22Rv1 (cell line): Measurements from ENCODE around the gene DNPEP.

Source experiments
- ZFX ChIP-seq: fragments of 450-650 bp; IDR thresholded peaks from 2 replicates; pipeline ENCODE4 v1.6.1; 2017; ENCODE audit warnings: antibody characterized with exemption, borderline replicate concordance
- TF ChIP-seq, protein P1 (sequence below): fragments of 450-650 bp; IDR thresholded peaks from 2 replicates; pipeline ENCODE4 v1.5.1; 2017; ENCODE audit warnings: mild to moderate bottlenecking

GRCh38 chr2:219398721-219399363 is 11.1 kb upstream of the DNPEP start:
- TF ChIP-seq, protein P1, sequence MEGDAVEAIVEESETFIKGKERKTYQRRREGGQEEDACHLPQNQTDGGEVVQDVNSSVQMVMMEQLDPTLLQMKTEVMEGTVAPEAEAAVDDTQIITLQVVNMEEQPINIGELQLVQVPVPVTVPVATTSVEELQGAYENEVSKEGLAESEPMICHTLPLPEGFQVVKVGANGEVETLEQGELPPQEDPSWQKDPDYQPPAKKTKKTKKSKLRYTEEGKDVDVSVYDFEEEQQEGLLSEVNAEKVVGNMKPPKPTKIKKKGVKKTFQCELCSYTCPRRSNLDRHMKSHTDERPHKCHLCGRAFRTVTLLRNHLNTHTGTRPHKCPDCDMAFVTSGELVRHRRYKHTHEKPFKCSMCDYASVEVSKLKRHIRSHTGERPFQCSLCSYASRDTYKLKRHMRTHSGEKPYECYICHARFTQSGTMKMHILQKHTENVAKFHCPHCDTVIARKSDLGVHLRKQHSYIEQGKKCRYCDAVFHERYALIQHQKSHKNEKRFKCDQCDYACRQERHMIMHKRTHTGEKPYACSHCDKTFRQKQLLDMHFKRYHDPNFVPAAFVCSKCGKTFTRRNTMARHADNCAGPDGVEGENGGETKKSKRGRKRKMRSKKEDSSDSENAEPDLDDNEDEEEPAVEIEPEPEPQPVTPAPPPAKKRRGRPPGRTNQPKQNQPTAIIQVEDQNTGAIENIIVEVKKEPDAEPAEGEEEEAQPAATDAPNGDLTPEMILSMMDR, result no peak
- TF ChIP-seq ZFX, result no peak
